Adrenal gland (tissue), 5 donors: ENCODE results near the gene DDX56.

ENCODE experiments used
- CTCF ChIP-seq, 6 experiments: fragments of 450-650 bp in 4 of 6; fragments of 200-600 bp in 2 of 6; sonication (generic) in 1 of 6; IDR thresholded peaks; 1 replicate in 5 of 6; 2 replicates in 1 of 6; pipeline versions ENCODE4 v1.5.1 to v1.8.0; 2016 to 2021; ENCODE audit warnings: antibody characterized with exemption in 6 of 6, mild to moderate bottlenecking in 2 of 6, moderate library complexity in 1 of 6
- POLR2A ChIP-seq, 2 donors: fragments of 450-650 bp; IDR thresholded peaks; one replicate each; pipeline ENCODE4 v1.6.1; 2017; ENCODE audit warnings: antibody characterized with exemption in 2 of 2, mild to moderate bottlenecking in 2 of 2, moderate library complexity in 1 of 2
- donor health status: DM: no; HTN: no; CAD: no.

GRCh38 chr7:44621034-44621749 is 47.5 kb upstream of the DDX56 start:
- TF ChIP-seq CTCF (IDR thresholded peaks at IDR 0.05) (no peak), POLR2A (IDR thresholded peaks at IDR 0.05) (no peak)
